Measurements from ENCODE around the gene CHD1.

CHD1 gene

GRCh38 chr5:98805070-98805469 lies 123.7 kb downstream of the CHD1 start:
- no peak for TF ChIP-seq CTCF (IDR thresholded peaks at IDR 0.05; ENCODE audit: extremely low read depth, missing control alignments)
- no peak for DNase-seq (ENCODE audit: low spot score)

- no peak for TF ChIP-seq CTCF (IDR thresholded peaks at IDR 0.05; ENCODE audit: extremely low read depth, missing control alignments)
- no peak for DNase-seq (ENCODE audit: low spot score)
Measured at GRCh38 chr5:98804066-98804465, 124.7 kb downstream of the CHD1 start.

All from GM20000 (cell line).